Naive thymus-derived CD4-positive, alpha-beta T cell (primary cell): ENCODE data around the gene HSPA12B. TPM values are rescaled to one million over a fixed set of nuclear protein-coding genes. Genes with fewer than 3 reads are reported as not detected.
A peak's percentile ranks its signal among the peaks of the same experiment; 100 is the strongest.

ENCODE experiments used
- ATAC-seq: fragments of 150-1000 bp; cut with Tn5 transposase; 2 replicates; pipeline ENCODE4 v1.10.0; 2021; ENCODE audit warnings: mild to moderate bottlenecking, moderate library complexity
- CTCF ChIA-PET: fragments of 350-600 bp; sonication (Branson Sonifier 250); formaldehyde crosslinking; loops from one replicate; lab custom pipeline; 2021; ENCODE audit warnings: antibody characterized with exemption; lab: Charles Lee
- POLR2A ChIA-PET: fragments of 350-600 bp; sonication (Branson Sonifier 250); formaldehyde crosslinking; loops from one replicate; lab custom pipeline; 2021; ENCODE audit warnings: antibody characterized with exemption, inconsistent platforms; lab: Charles Lee
- DNase-seq, 9 donors: peaks; one replicate each; pipeline versions ENCODE4 v3.0.0 to v3.0.0-alpha.2; 2020 to 2022; ENCODE audit warnings: mixed read lengths in 1 of 9
- H3K27ac ChIP-seq: one replicate; pipeline ENCODE4 v1.7.0; 2013; ENCODE audit warnings: mild to moderate bottlenecking, low read depth, low read length, moderate library complexity
- H3K27me3 ChIP-seq, 2 donors: one replicate each; pipeline ENCODE4 v1.7.0; 2013; ENCODE audit warnings: low read length in 2 of 2, mild to moderate bottlenecking in 2 of 2, moderate library complexity in 2 of 2; ENCODE audit not compliant: control insufficient read depth in 2 of 2, insufficient read depth in 2 of 2
- H3K36me3 ChIP-seq, 3 experiments: 1 replicate in 2 of 3; 2 replicates in 1 of 3; pipeline ENCODE4 v1.7.0; 2013; ENCODE audit warnings: low read length in 3 of 3, mild to moderate bottlenecking in 3 of 3, moderate library complexity in 1 of 3; ENCODE audit not compliant: insufficient read depth in 3 of 3, control insufficient read depth in 2 of 3
- H3K4me1 ChIP-seq, 2 donors: one replicate each; pipeline ENCODE4 v1.7.0; 2013; ENCODE audit warnings: low read length in 2 of 2, mild to moderate bottlenecking in 2 of 2, moderate library complexity in 1 of 2; ENCODE audit not compliant: control insufficient read depth in 2 of 2, insufficient read depth in 2 of 2
- H3K4me3 ChIP-seq: 2 replicates; pipeline ENCODE4 v1.7.0; 2013; ENCODE audit warnings: mild to moderate bottlenecking, low read length
- H3K9me3 ChIP-seq, 3 experiments: 1 replicate in 2 of 3; 2 replicates in 1 of 3; pipeline ENCODE4 v1.7.0; 2013; ENCODE audit warnings: low read length in 3 of 3; ENCODE audit not compliant: control insufficient read depth in 2 of 3
- H3K27ac Mint-ChIP-seq, 9 donors: one replicate each; pipeline ENCODE4 v1.8.0; 2020 to 2022; ENCODE audit warnings: mixed read lengths in 9 of 9, mild to moderate bottlenecking in 8 of 9, moderate library complexity in 5 of 9, inconsistent platforms in 2 of 9
- H3K27me3 Mint-ChIP-seq, 5 donors: one replicate each; pipeline ENCODE4 v1.8.0; 2021 to 2022; ENCODE audit warnings: mixed read lengths in 5 of 5, mild to moderate bottlenecking in 1 of 5
- H3K36me3 Mint-ChIP-seq, 5 donors: one replicate each; pipeline ENCODE4 v1.8.0; 2020 to 2022; ENCODE audit warnings: mixed read lengths in 5 of 5, mild to moderate bottlenecking in 3 of 5, inconsistent platforms in 1 of 5
- H3K4me1 Mint-ChIP-seq, 7 donors: one replicate each; pipeline ENCODE4 v1.8.0; 2020 to 2022; ENCODE audit warnings: mixed read lengths in 7 of 7, mild to moderate bottlenecking in 3 of 7, inconsistent platforms in 1 of 7
- H3K4me3 Mint-ChIP-seq, 10 donors: one replicate each; pipeline ENCODE4 v1.8.0; 2020 to 2022; ENCODE audit warnings: mild to moderate bottlenecking in 10 of 10, mixed read lengths in 10 of 10, moderate library complexity in 6 of 10, inconsistent platforms in 2 of 10
- H3K9me3 Mint-ChIP-seq, 11 donors: one replicate each; pipeline ENCODE4 v1.8.0; 2020 to 2022; ENCODE audit warnings: mixed read lengths in 11 of 11, mild to moderate bottlenecking in 4 of 11, inconsistent platforms in 1 of 11, moderate library complexity in 1 of 11
- intact Hi-C, 2 donors: fragments of 100-400 bp; cut with micrococcal nuclease; formaldehyde crosslinking; loops; one replicate each; pipeline ENCODE4 v1.15.1; 2023
- polyA plus RNA-seq, 2 donors: library from polyadenylated mRNA; unstranded; fragments of 300-500 nt; fragmentation: Illumina TruSeq; gene quantifications; one replicate each; pipeline ENCODE4 v1.2.3, GENCODE V29; 2021
- total RNA-seq, 6 experiments: library from RNA in 5 of 6; stranded (reverse) in 5 of 6; gene quantifications; 1 replicate in 5 of 6; 2 replicates in 1 of 6; pipeline ENCODE4 v1.2.3 and lab custom pipeline; 2021 to 2026

Gene HSPA12B
- total RNA-seq, result not detected
- polyA plus RNA-seq, result under 1 TPM; 0.09 to 0.20 TPM
- not detected for total RNA-seq (lab: John Stamatoyannopoulos, UW)

DNA sequence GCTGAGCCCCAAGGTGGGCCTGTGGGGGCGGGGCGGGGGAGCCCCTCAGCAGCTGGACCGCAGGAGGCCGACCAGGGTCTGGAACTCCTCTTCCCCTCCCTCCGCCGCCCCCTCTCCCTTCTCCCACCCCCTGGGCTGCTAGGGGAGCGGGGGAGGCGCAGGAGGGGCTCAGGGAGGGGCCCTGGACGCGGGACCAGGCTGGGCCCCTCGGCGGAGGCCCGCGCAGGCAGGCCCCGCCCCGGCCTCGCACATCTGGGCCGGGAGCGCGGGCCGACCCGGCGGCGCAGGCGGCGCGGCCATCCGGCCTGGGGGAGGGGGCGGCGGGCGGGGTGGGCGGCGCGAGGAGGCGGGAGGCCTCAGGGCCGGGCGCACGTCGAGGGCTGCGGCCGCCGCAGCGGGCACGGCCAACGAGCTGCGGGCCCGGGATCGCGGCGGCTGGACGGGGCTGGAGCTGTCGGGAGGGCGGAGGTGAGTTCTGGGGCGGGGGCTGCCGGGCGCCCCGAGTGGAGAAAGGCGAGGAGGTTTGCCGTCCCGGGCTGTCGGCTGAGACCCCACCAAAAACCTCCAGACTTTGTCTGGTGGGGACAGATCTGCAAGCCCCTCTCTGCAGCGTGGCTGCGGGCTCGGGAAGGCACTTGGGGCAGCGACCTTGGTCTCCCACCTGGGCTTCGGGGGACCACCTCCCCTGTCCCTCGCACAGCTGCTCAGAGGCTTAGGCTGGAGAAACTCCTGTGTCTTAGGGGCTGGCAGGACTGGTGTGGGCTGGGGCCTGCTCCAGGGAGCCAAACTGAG lies at the start of gene HSPA12B:
Gene HSPA12B (plus strand): TSS at position 359 of the 792 bp plus-strand sequence. CDS start 5,990 bp downstream, outside the sequence.
- Mint-ChIP-seq H3K27me3 (peaks cover 34 to 66% (median 39%) of the 10 kb centered on the region in 5 donors), H3K9me3 (peaks cover 0 to 2% (median 0%) of the 10 kb centered on the region in 11 donors), H3K4me1 (peaks cover 0 to 6% (median 0%) of the 10 kb centered on the region in 7 donors), H3K27ac (peak within 1 kb of the TSS in 1 of 9 donors; percentile 41), H3K4me3 (peak within 1 kb of the TSS in 2 of 10 donors; percentile 27 to 41), H3K36me3 (peaks cover 0 to 4% (median 0%) of the 10 kb centered on the region in 5 donors)
- intact Hi-C loops, result no loop called here
- ATAC-seq (no peak), DNase-seq (no peak)
- ChIA-PET CTCF (no interaction called here), POLR2A (no interaction called here)
- Histone ChIP-seq H3K36me3 (no peaks in the 10 kb centered on the region), H3K27me3 (peaks cover 0 to 2% of the 10 kb centered on the region in 2 donors), H3K4me1 (no peaks in the 10 kb centered on the region), H3K9me3 (no peaks in the 10 kb centered on the region), H3K27ac (no peak within 1 kb of the TSS), H3K4me3 (no peak within 1 kb of the TSS)

DNA sequence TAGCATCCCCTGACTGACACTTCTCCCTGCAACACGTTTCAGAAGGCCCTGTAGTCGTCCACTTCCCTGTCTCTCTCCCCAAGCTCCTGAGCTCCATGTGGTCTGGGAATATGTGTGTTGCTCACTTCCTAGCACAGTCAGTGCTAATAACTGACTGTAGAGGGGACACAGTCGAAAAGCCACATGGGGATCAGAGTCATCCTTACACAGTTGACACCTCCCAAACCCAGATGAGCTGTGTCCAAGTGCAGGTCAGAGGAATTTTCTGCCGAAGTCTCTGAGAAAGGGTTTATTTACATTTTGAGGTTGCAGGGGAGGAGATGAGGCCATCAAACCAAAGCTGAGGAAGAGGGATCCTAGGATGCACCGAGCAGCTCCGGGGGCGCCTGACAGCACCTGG lies 47.1 kb upstream of the HSPA12B start:
- Mint-ChIP-seq H3K4me3 (no peak overlapping the region), H3K9me3 (no peaks in the 10 kb centered on the region), H3K4me1 (peaks cover 0 to 4% (median 0%) of the 10 kb centered on the region in 7 donors), H3K36me3 (no peaks in the 10 kb centered on the region), H3K27ac (no peak overlapping the region), H3K27me3 (peaks cover 24 to 48% (median 40%) of the 10 kb centered on the region in 5 donors)
- ATAC-seq (no peak), DNase-seq (no peak)
- intact Hi-C loops, result no loop called here
- Histone ChIP-seq H3K4me1 (no peaks in the 10 kb centered on the region), H3K9me3 (no peaks in the 10 kb centered on the region), H3K27me3 (no peaks in the 10 kb centered on the region), H3K4me3 (no peak overlapping the region), H3K27ac (no peak overlapping the region), H3K36me3 (no peaks in the 10 kb centered on the region)
- ChIA-PET CTCF (interaction anchor here (1.0 kb wide), 1 partner anchor 9 kb away, joined by 4 read pairs; no protein-coding TSS in a partner anchor), POLR2A (no interaction called here)

DNA sequence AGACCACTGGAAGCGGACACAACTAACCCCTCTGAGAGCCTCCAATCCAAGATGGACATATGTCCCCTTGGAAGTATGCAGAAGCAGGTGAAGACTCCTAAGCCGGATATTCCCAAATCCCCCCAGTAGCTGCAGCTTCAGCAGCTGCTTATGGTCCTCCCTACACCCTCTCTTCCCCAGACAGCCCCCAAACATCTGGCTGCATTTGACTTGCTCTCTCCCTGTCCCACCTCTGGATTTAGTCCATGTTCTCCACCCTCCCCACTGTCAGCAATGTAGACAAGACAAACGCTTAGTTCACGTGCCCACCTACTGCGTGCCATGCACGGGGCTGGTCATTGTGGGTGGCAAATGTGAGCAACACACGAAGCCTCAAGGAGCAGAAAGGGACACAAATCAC lies 46.1 kb upstream of the HSPA12B start:
- peaks cover 14 to 39% (median 32%) of the 10 kb centered on the region in 5 donors for H3K27me3 Mint-ChIP-seq
- no peak overlapping the region for H3K4me3 Mint-ChIP-seq
- Histone ChIP-seq H3K4me3 (no peak overlapping the region), H3K27ac (no peak overlapping the region), H3K27me3 (no peaks in the 10 kb centered on the region), H3K4me1 (no peaks in the 10 kb centered on the region), H3K36me3 (no peaks in the 10 kb centered on the region), H3K9me3 (no peaks in the 10 kb centered on the region)
- POLR2A ChIA-PET, result no interaction called here
- DNase-seq (no peak), ATAC-seq (no peak)
- no peaks in the 10 kb centered on the region for H3K9me3 Mint-ChIP-seq
- no peaks in the 10 kb centered on the region for H3K36me3 Mint-ChIP-seq
- H3K27ac Mint-ChIP-seq, result no peak overlapping the region
- intact Hi-C loops, result no loop called here
- peaks cover 0 to 3% (median 0%) of the 10 kb centered on the region in 7 donors for H3K4me1 Mint-ChIP-seq
- CTCF ChIA-PET, result no interaction called here

DNA sequence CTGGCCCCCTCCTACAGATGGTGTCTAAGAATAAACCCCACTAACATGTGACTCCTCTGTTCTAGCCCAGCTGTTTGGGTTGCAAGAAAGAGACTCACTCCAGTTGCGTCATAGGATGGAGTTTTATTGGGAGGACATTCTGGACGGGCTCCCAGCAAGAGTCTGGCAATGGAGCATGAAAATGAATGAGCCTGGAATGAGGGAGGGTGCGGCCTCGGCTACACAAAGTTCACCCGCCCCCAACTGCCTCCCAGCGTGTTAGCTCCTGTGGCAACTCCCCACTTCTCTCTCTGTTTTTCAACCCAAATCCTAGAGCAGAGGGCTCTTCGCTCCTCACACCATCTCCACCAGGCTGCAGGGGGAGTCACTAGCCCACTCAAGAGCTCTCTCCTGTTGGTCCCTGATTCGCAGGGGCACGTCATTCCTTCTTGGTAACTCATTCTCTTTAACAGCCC lies 45.6 kb upstream of the HSPA12B start:
- Mint-ChIP-seq H3K4me3 (no peak overlapping the region), H3K4me1 (peaks cover 0 to 3% (median 0%) of the 10 kb centered on the region in 7 donors), H3K27ac (no peak overlapping the region), H3K36me3 (no peaks in the 10 kb centered on the region), H3K9me3 (no peaks in the 10 kb centered on the region), H3K27me3 (peaks cover 13 to 39% (median 30%) of the 10 kb centered on the region in 5 donors)
- H3K27me3 ChIP-seq, result no peaks in the 10 kb centered on the region
- H3K27ac ChIP-seq, result no peak overlapping the region
- no peaks in the 10 kb centered on the region for H3K36me3 ChIP-seq
- DNase-seq (no peak), ATAC-seq (no peak)
- POLR2A ChIA-PET, result no interaction called here
- intact Hi-C loops, result no loop called here
- H3K9me3 ChIP-seq, result no peaks in the 10 kb centered on the region
- no peak overlapping the region for H3K4me3 ChIP-seq
- CTCF ChIA-PET, result no interaction called here
- no peaks in the 10 kb centered on the region for H3K4me1 ChIP-seq

DNA sequence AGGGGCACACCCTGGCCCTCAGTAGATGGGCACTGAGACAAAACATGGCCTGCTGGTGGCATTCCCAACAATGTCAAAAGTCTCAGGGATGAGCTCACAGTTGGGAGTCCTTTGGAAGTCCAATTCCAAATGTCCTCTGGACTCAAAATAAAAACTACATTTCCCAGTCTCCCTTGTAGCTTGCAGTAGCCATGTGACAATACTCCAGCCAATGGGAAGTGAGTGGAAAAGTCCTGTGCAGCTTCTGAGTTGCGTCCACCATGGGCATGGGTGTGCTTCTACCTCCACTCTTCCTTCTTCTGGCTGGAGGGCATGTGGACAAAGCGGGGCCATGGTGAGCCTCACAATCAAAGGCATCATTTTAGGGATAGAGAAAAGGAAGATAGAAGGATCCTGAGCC lies 44.8 kb upstream of the HSPA12B start:
- H3K27ac ChIP-seq, result no peak overlapping the region
- DNase-seq (no peak), ATAC-seq (no peak)
- H3K4me1 ChIP-seq, result no peaks in the 10 kb centered on the region
- Mint-ChIP-seq H3K4me3 (no peak overlapping the region), H3K4me1 (peaks cover 0 to 3% (median 0%) of the 10 kb centered on the region in 7 donors), H3K36me3 (no peaks in the 10 kb centered on the region), H3K27ac (peak overlapping the region in 1 of 9 donors; percentile 3), H3K9me3 (no peaks in the 10 kb centered on the region), H3K27me3 (peaks cover 13 to 35% (median 30%) of the 10 kb centered on the region in 5 donors)
- intact Hi-C loops, result no loop called here
- POLR2A ChIA-PET, result no interaction called here
- CTCF ChIA-PET, result no interaction called here
- H3K4me3 ChIP-seq, result no peak overlapping the region
- no peaks in the 10 kb centered on the region for H3K36me3 ChIP-seq
- H3K9me3 ChIP-seq, result no peaks in the 10 kb centered on the region
- H3K27me3 ChIP-seq, result no peaks in the 10 kb centered on the region

GRCh38 chr20:3689978-3690377 lies 42.5 kb upstream of the HSPA12B start:
- H3K4me1 Mint-ChIP-seq, result peaks cover 0 to 3% (median 0%) of the 10 kb centered on the region in 7 donors
- no peaks in the 10 kb centered on the region for H3K36me3 ChIP-seq
- CTCF ChIA-PET, result no interaction called here
- H3K4me3 Mint-ChIP-seq, result no peak overlapping the region
- H3K4me3 ChIP-seq, result no peak overlapping the region
- no peaks in the 10 kb centered on the region for H3K9me3 ChIP-seq
- POLR2A ChIA-PET, result no interaction called here
- no peaks in the 10 kb centered on the region for H3K27me3 ChIP-seq
- H3K4me1 ChIP-seq, result no peaks in the 10 kb centered on the region
- H3K27ac ChIP-seq, result no peak overlapping the region
- H3K9me3 Mint-ChIP-seq, result no peaks in the 10 kb centered on the region
- no peak overlapping the region for H3K27ac Mint-ChIP-seq
- ATAC-seq (no peak), DNase-seq (no peak)
- no peaks in the 10 kb centered on the region for H3K36me3 Mint-ChIP-seq
- H3K27me3 Mint-ChIP-seq, result peaks cover 0 to 18% (median 13%) of the 10 kb centered on the region in 5 donors
- intact Hi-C loops, result no loop called here
